ENCODE data around the gene C19orf81. TPM values are rescaled to one million over a fixed set of nuclear protein-coding genes. Genes with fewer than 3 reads are reported as not detected.
A peak's percentile ranks its signal among the peaks of the same experiment; 100 is the strongest.

The C19orf81 gene
- total and polyA plus RNA-seq, 9 of the 15 experiments (the other 6 are each of a cell fraction or from before 2014, with no cell fraction given): 2.5 to 42.9 (median 33.0) TPM; not detected in 4

DNA sequence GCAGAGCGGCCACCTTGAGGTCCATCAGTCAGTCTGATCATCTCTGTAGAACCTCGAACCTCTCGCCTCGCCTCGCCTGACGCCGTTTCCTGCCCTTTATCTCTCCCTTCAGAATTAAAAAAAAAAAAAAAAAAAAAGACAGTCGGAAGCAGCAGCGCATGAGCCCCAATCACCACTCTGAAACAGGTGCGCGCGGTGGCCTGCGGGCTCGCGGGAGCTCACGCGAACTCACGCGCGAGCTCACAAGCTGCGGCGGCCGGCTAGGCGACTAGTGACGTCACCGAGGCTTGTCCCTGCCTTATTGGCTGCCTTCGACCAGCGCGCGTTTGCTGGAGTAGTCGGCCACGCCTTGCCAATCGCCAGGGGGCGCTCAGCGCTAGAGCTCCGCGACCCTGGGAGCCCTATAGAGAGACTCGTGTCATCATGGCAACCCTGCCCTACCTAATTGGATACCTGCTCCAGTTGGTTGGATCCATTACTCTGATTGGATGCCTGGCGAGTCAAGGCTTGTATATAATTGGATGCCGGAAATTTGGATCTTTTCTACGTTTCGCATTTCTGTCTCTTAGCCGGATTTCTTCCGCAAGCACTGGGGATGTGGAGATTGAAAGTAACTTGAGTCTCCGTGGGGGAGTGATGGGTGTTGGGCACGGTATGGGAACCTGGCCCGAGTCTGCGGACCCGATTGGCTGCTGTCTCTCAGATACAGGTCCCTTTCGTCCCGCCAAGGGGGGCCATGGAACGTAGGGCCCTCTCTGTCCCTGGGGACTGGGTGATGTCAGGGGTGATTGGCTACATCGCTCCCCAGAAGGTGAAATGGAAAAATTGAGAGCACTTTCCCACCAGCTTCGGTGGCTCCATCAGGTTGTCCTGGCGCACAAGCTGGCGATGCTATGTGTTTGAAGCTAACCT is 41.1 kb upstream of the C19orf81 start (continued):
- TF ChIP-seq, protein P1, sequence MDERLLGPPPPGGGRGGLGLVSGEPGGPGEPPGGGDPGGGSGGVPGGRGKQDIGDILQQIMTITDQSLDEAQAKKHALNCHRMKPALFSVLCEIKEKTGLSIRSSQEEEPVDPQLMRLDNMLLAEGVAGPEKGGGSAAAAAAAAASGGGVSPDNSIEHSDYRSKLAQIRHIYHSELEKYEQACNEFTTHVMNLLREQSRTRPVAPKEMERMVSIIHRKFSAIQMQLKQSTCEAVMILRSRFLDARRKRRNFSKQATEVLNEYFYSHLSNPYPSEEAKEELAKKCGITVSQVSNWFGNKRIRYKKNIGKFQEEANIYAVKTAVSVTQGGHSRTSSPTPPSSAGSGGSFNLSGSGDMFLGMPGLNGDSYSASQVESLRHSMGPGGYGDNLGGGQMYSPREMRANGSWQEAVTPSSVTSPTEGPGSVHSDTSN (CRISPR knock-in tag; IDR thresholded peaks at IDR 0.05; ENCODE audit: low read depth): no peak
- TF ChIP-seq, protein P1 (tag; conservative IDR thresholded peaks at IDR 0.05; ENCODE audit: low read depth): no peak
- 0 out of 2 replicates have a peak, but pooled peaks have one; percentile 20 for TF ChIP-seq PML (IDR thresholded peaks at IDR 0.05; ENCODE audit: low read length)
- TF ChIP-seq ZNF696 (CRISPR knock-in tag; conservative IDR thresholded peaks at IDR 0.05): no peak
- TF ChIP-seq, protein P2, sequence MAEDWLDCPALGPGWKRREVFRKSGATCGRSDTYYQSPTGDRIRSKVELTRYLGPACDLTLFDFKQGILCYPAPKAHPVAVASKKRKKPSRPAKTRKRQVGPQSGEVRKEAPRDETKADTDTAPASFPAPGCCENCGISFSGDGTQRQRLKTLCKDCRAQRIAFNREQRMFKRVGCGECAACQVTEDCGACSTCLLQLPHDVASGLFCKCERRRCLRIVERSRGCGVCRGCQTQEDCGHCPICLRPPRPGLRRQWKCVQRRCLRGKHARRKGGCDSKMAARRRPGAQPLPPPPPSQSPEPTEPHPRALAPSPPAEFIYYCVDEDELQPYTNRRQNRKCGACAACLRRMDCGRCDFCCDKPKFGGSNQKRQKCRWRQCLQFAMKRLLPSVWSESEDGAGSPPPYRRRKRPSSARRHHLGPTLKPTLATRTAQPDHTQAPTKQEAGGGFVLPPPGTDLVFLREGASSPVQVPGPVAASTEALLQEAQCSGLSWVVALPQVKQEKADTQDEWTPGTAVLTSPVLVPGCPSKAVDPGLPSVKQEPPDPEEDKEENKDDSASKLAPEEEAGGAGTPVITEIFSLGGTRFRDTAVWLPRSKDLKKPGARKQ (CRISPR knock-in tag; IDR thresholded peaks at IDR 0.05): peak; percentile 83; the same call in 1 of the 2 replicates
- TF ChIP-seq CTBP1 (IDR thresholded peaks at IDR 0.05; ENCODE audit: borderline replicate concordance): peak; percentile 66; the same call in 1 of the 2 replicates
- TF ChIP-seq ILF3 (IDR thresholded peaks at IDR 0.05; ENCODE audit: borderline replicate concordance): no peak
- TF ChIP-seq, protein P3, sequence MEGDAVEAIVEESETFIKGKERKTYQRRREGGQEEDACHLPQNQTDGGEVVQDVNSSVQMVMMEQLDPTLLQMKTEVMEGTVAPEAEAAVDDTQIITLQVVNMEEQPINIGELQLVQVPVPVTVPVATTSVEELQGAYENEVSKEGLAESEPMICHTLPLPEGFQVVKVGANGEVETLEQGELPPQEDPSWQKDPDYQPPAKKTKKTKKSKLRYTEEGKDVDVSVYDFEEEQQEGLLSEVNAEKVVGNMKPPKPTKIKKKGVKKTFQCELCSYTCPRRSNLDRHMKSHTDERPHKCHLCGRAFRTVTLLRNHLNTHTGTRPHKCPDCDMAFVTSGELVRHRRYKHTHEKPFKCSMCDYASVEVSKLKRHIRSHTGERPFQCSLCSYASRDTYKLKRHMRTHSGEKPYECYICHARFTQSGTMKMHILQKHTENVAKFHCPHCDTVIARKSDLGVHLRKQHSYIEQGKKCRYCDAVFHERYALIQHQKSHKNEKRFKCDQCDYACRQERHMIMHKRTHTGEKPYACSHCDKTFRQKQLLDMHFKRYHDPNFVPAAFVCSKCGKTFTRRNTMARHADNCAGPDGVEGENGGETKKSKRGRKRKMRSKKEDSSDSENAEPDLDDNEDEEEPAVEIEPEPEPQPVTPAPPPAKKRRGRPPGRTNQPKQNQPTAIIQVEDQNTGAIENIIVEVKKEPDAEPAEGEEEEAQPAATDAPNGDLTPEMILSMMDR (IDR thresholded peaks at IDR 0.05 in 2 of 3, conservative IDR thresholded peaks at IDR 0.05 in 1 of 3; ENCODE audit: insufficient read depth in 2 of 3, low read depth in 1 of 3, low read length in 3 of 3): peak; percentile 92 to 98 (median 94)
- TF ChIP-seq, protein P4, sequence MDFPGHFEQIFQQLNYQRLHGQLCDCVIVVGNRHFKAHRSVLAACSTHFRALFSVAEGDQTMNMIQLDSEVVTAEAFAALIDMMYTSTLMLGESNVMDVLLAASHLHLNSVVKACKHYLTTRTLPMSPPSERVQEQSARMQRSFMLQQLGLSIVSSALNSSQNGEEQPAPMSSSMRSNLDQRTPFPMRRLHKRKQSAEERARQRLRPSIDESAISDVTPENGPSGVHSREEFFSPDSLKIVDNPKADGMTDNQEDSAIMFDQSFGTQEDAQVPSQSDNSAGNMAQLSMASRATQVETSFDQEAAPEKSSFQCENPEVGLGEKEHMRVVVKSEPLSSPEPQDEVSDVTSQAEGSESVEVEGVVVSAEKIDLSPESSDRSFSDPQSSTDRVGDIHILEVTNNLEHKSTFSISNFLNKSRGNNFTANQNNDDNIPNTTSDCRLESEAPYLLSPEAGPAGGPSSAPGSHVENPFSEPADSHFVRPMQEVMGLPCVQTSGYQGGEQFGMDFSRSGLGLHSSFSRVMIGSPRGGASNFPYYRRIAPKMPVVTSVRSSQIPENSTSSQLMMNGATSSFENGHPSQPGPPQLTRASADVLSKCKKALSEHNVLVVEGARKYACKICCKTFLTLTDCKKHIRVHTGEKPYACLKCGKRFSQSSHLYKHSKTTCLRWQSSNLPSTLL (IDR thresholded peaks at IDR 0.05): peak; percentile 11; the same call in 1 of the 2 replicates
- no peak for TF ChIP-seq KDM5B (IDR thresholded peaks at IDR 0.05; ENCODE audit: insufficient replicate concordance, low read depth, low read length)
- 0 out of 2 replicates have a peak, but pooled peaks have one; percentile 34 for TF ChIP-seq SMAD4 (CRISPR knock-in tag; conservative IDR thresholded peaks at IDR 0.05)
- TF ChIP-seq ZNF79 (CRISPR knock-in tag; IDR thresholded peaks at IDR 0.05; ENCODE audit: low read depth): no peak
- TF ChIP-seq HMGN3 (IDR thresholded peaks at IDR 0.05; ENCODE audit: borderline replicate concordance, extremely low read depth, insufficient read length, low read depth, low read length): peak; percentile 46
- TF ChIP-seq ZFPM2 (CRISPR knock-in tag; IDR thresholded peaks at IDR 0.05): no peak
- TF ChIP-seq, protein P5, sequence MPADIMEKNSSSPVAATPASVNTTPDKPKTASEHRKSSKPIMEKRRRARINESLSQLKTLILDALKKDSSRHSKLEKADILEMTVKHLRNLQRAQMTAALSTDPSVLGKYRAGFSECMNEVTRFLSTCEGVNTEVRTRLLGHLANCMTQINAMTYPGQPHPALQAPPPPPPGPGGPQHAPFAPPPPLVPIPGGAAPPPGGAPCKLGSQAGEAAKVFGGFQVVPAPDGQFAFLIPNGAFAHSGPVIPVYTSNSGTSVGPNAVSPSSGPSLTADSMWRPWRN (IDR thresholded peaks at IDR 0.05; ENCODE audit: low read depth): peak; percentile 52; the same call in 1 of the 2 replicates
- no peak for TF ChIP-seq ZNF3 (CRISPR knock-in tag; IDR thresholded peaks at IDR 0.05)

Measured in K562 (cell line).